A673 (cell line): Measurements from ENCODE around the gene PRTN3. TPM values are rescaled to one million over a fixed set of nuclear protein-coding genes. Genes with fewer than 3 reads are reported as not detected.
"Not testable (repeated sequence)": the region's sequence is repeated elsewhere in the genome, so short reads cannot be mapped to it uniquely, and the experiment has no call there.

Experiments used
- BruUV-seq: library from RNA; stranded (reverse); fragments of 400-500 nt; replicated peaks from 2 replicates; lab custom pipeline; 2021; lab: Mats Ljungman, UMichigan
- CTCF ChIA-PET: fragments of 300-600 bp; sonication (Branson Sonifier 250); formaldehyde crosslinking; loops from one replicate; lab custom pipeline; 2022; ENCODE audit warnings: antibody characterized with exemption; lab: Charles Lee
- POLR2A ChIA-PET: fragments of 300-600 bp; sonication (Branson Sonifier 250); formaldehyde crosslinking; loops from one replicate; lab custom pipeline; 2022; ENCODE audit warnings: antibody characterized with exemption; ENCODE audit not compliant: low non-redundant PET; lab: Charles Lee
- DNase-seq: peaks from one replicate; pipeline ENCODE4 v3.0.0-alpha.2; 2015; ENCODE audit warnings: low spot score
- H3K27ac ChIP-seq: fragments of 200-600 bp; sonication (generic); 2 replicates; pipeline ENCODE4 v1.5.1; 2016; ENCODE audit warnings: mixed run types, low read depth, mild to moderate bottlenecking, mixed read lengths, antibody characterized with exemption, low read length; ENCODE audit not compliant: poor library complexity, severe bottlenecking
- H3K27me3 ChIP-seq: fragments of 200-600 bp; sonication (generic); replicated peaks from 2 replicates; pipeline ENCODE4 v1.6.1; 2017; ENCODE audit warnings: mixed run types, low read depth, mild to moderate bottlenecking, mixed read lengths, antibody characterized with exemption, low read length; ENCODE audit not compliant: insufficient read depth, poor library complexity
- H3K36me3 ChIP-seq: fragments of 200-600 bp; sonication (generic); 2 replicates; pipeline ENCODE4 v1.6.1; 2016; ENCODE audit warnings: mixed run types, mild to moderate bottlenecking, mixed read lengths, antibody characterized with exemption, low read length; ENCODE audit not compliant: insufficient read depth, poor library complexity, severe bottlenecking
- H3K4me1 ChIP-seq: fragments of 200-600 bp; sonication (generic); 2 replicates; pipeline ENCODE4 v1.6.1; 2017; ENCODE audit warnings: mixed run types, mild to moderate bottlenecking, mixed read lengths, antibody characterized with exemption, low read length; ENCODE audit not compliant: insufficient read depth, poor library complexity, severe bottlenecking
- H3K4me3 ChIP-seq: fragments of 200-600 bp; sonication (generic); 2 replicates; pipeline ENCODE4 v1.5.1; 2016; ENCODE audit warnings: low read depth, mixed run types, mild to moderate bottlenecking, mixed read lengths, low read length; ENCODE audit not compliant: poor library complexity, severe bottlenecking
- H3K9me3 ChIP-seq: fragments of 200-600 bp; sonication (generic); 2 replicates; pipeline ENCODE4 v1.6.1; 2016; ENCODE audit warnings: mixed run types, low read depth, mild to moderate bottlenecking, mixed read lengths, antibody characterized with exemption, low read length; ENCODE audit not compliant: poor library complexity, severe bottlenecking
- EZH2 ChIP-seq: fragments of 200-600 bp; sonication (generic); IDR thresholded peaks from 2 replicates; pipeline ENCODE4 v1.6.1; 2017; ENCODE audit warnings: borderline replicate concordance, low read depth, mild to moderate bottlenecking, mixed read lengths, antibody characterized with exemption, low read length; ENCODE audit not compliant: poor library complexity, severe bottlenecking
- intact Hi-C: fragments of 100-400 bp; cut with micrococcal nuclease; formaldehyde crosslinking; loops from one replicate; pipeline ENCODE4 v1.10.0; 2022; ENCODE audit not compliant: unreplicated experiment
- total RNA-seq: library from RNA; stranded (reverse); gene quantifications from 2 replicates; pipeline ENCODE4 v1.2.3, GENCODE V29; 2021
- TF ChIP-seq, protein P1 (sequence below): fragments of 300-800, 200-600 bp; sonication (generic); conservative IDR thresholded peaks from 2 replicates; pipeline ENCODE4 v1.5.1; 2017; ENCODE audit warnings: low read depth, mild to moderate bottlenecking, antibody characterized with exemption, low read length, moderate library complexity, mixed read lengths

PRTN3 gene
- total RNA-seq, 1 experiment from 2014 or later, result not detected

DNA sequence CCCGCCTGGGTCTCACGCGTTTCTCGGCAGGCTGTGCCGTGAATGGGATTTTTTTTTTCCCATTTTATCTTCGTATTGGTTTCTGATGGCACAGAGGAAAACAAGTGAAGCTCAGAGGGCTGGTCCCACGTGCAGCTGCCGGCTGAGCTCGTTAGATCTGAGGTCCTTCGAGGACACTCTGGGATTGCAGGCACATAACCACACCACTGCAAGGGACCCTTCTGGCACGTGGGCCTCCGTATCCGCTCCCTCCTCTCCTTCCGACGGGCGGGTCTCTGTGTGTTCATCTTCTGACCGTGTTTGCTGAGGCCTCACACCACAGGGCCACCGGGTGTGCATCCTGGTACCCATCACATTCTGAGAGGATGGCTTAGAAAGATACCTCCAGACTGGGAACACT lies 35.3 kb downstream of the PRTN3 start:
- CTCF ChIA-PET, result no interaction called here
- BruUV-seq, result no TSS peak
- POLR2A ChIA-PET, result no interaction called here
- DNase-seq, result no peak
- intact Hi-C loops, result no loop called here
- H3K27me3 ChIP-seq, result no peaks in the 10 kb centered on the region
- H3K27ac ChIP-seq, result no peak overlapping the region
- H3K36me3 ChIP-seq, result peaks cover 10% of the 10 kb centered on the region
- peaks cover 18% of the 10 kb centered on the region for H3K4me1 ChIP-seq
- H3K9me3 ChIP-seq, result no peaks in the 10 kb centered on the region
- H3K4me3 ChIP-seq, result no peak overlapping the region
- no peak for TF ChIP-seq EZH2
- TF ChIP-seq, protein P1, sequence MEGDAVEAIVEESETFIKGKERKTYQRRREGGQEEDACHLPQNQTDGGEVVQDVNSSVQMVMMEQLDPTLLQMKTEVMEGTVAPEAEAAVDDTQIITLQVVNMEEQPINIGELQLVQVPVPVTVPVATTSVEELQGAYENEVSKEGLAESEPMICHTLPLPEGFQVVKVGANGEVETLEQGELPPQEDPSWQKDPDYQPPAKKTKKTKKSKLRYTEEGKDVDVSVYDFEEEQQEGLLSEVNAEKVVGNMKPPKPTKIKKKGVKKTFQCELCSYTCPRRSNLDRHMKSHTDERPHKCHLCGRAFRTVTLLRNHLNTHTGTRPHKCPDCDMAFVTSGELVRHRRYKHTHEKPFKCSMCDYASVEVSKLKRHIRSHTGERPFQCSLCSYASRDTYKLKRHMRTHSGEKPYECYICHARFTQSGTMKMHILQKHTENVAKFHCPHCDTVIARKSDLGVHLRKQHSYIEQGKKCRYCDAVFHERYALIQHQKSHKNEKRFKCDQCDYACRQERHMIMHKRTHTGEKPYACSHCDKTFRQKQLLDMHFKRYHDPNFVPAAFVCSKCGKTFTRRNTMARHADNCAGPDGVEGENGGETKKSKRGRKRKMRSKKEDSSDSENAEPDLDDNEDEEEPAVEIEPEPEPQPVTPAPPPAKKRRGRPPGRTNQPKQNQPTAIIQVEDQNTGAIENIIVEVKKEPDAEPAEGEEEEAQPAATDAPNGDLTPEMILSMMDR, result no peak

DNA sequence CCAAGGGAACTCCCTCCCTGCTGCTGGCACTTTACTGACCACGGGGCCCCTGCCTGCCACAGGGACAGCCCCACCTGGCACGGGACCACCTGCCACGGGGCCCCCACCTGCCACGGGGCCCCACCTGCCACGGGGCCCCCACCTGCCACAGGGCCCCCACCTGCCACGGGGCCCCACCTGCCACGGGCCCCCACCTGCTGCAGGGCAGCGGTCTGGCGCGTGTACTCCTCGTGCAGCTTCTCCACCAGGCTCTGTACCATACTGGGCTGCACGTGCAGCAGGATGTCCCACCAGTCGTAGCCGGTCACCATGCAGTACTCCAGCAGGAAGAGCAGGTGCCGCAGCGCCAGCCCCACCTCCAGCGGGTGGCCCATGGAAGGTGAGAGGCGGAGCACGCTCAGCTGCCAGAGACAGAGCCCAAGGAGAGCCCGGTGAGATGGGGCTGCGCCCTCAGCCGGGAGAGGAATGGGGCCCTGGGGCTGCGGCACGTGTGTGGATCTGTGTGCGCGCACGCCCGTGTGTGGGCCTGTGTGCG lies 36.0 kb downstream of the PRTN3 start:
- Histone ChIP-seq H3K27me3 (no peaks in the 10 kb centered on the region), H3K36me3 (peaks cover 17% of the 10 kb centered on the region), H3K9me3 (no peaks in the 10 kb centered on the region), H3K4me3 (no peak overlapping the region), H3K4me1 (peaks cover 13% of the 10 kb centered on the region), H3K27ac (no peak overlapping the region)
- TF ChIP-seq EZH2, result no peak
- TF ChIP-seq, protein P1, result no peak
- intact Hi-C loops, result no loop called here
- ChIA-PET CTCF (interaction anchor here (0.6 kb wide), 1 partner anchor 123 kb away, joined by 6 read pairs; no protein-coding TSS in a partner anchor), POLR2A (no interaction called here)
- no TSS peak for BruUV-seq
- DNase-seq, result no peak

DNA sequence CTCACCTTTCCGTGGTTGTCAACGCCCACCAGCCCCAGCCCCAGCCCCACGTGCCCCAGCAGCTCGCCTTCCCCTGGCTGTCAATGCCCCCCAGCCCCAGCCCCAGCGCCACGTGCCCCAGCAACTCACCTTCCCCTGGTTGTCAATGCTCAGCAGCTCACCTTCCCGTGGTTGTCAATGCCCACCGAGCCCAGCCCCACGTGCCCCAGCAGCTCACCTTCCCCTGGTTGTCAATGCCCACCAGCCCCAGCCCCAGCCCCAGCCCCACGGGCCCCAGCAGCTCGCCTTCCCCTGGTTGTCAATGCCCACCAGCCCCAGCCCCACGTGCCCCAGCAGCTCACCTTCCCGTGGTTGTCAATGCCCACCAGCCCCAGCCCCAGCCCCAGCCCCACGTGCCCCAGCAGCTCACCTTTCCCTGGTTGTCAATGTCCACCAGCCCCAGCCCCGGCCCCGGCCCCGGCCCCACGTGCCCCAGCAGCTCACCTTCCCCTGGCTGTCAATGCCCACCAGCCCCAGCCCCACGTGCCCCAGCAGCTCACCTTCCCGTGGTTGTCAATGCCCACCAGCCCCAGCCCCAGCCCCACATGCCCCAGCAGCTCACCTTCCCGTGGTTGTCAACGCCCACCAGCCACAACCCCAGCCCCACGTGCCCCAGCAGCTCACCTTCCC lies 37.3 kb downstream of the PRTN3 start:
- CTCF ChIA-PET, H3K4me3 ChIP-seq, DNase-seq, intact Hi-C loops, H3K9me3 ChIP-seq, H3K4me1 ChIP-seq, H3K27ac ChIP-seq, BruUV-seq, H3K27me3 ChIP-seq: not testable (repeated sequence)
- H3K36me3 ChIP-seq, result peaks cover 25% of the 10 kb centered on the region
- POLR2A ChIA-PET, result interaction anchor here (0.6 to 0.7 kb wide), 2 partner anchors 12 to 30 kb away, joined by 4 to 5 read pairs; no protein-coding TSS in a partner anchor

DNA sequence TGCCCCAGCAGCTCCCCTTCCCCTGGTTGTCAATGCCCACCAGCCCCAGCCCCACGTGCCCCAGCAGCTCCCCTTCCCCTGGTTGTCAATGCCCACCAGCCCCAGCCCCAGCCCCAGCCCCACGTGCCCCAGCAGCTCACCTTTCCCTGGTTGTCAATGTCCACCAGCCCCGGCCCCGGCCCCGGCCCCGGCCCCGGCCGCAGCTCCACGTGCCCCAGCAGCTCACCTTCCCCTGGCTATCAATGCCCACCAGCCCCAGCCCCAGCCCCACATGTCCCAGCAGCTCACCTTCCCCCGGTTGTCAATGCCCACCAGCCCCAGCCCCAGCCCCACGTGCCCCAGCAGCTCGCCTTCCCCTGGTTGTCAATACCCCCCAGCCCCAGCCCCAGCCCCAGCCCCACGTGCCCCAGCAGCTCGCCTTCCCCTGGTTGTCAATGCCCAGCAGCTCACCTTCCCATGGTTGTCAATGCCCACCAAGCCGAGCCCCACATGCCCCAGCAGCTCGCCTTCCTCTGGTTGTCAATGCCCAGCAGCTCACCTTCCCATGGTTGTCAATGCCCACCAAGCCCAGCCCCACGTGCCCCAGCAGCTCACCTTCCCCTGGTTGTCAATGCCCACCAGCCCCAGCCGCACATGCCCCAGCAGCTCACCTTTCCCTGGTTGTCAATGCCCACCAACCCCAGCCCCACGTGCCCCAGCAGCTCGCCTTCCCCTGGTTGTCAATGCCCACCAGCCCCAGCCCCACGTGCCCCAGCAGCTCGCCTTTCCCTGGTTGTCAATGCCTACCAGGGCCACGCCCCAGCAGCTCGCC lies 38.2 kb downstream of the PRTN3 start:
- H3K27me3 ChIP-seq, H3K4me3 ChIP-seq, BruUV-seq, H3K4me1 ChIP-seq, intact Hi-C loops, H3K9me3 ChIP-seq, H3K27ac ChIP-seq, DNase-seq: not testable (repeated sequence)
- peaks cover 25% of the 10 kb centered on the region for H3K36me3 ChIP-seq
- CTCF ChIA-PET, result interaction anchor here (0.6 to 0.8 kb wide), 2 partner anchors 294 to 988 kb away, joined by 3 to 5 read pairs; no protein-coding TSS in a partner anchor
- POLR2A ChIA-PET, result interaction anchor here (0.6 kb wide), 2 partner anchors 15 to 19 kb away, joined by 3 to 4 read pairs; no protein-coding TSS in a partner anchor
